Measurements from ENCODE around the gene NGFR. TPM values are rescaled to one million over a fixed set of nuclear protein-coding genes. Genes with fewer than 3 reads are reported as not detected.

The NGFR gene
- total RNA-seq, 2 donors from 2014 or later: 13.9 to 22.5 TPM

- H3K4me3 ChIP-seq: no peak overlapping the region
- peaks cover 3 to 21% of the 10 kb centered on the region in 2 donors for H3K4me1 ChIP-seq (ENCODE audit: control insufficient read depth in 1 of 2, low read depth in 2 of 2)
- no peak for DNase-seq (ENCODE audit: low spot score)
- ATAC-seq (ENCODE audit: insufficient number of reproducible peaks, low FRiP score, low read depth): no peak
- no peak overlapping the region for H3K27ac ChIP-seq
- H3K27me3 ChIP-seq (replicated peaks; ENCODE audit: insufficient read depth): no peaks in the 10 kb centered on the region
- no peak for TF ChIP-seq CTCF (IDR thresholded peaks at IDR 0.05)
- no peaks in the 10 kb centered on the region for H3K9me3 ChIP-seq
- H3K36me3 ChIP-seq: no peaks in the 10 kb centered on the region
Observed at GRCh38 chr17:49509588-49509917, 14.5 kb downstream of the NGFR start.

DNA sequence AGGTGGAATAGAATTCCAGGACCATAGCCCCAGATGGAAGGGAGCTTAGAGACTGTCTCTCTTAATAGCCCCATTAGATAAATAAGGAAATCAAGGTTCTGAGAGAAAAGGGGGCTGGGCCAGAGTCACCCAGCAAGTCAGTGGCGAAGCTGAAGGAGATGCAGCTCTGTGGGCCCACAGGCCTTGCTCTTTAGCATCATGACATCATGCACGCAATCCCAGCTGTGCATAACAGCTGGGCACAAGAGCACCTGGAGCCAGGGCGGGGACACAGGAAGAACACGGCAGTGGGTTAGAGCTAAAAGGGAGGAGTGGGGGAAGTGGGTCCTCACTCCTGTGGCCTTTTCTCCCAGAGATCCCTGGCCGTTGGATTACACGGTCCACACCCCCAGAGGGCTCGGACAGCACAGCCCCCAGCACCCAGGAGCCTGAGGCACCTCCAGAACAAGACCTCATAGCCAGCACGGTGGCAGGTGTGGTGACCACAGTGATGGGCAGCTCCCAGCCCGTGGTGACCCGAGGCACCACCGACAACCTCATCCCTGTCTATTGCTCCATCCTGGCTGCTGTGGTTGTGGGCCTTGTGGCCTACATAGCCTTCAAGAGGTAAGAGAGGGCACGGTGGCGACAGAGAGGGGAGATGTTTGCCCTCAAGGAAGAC, 15.1 kb downstream of the NGFR start:
- ATAC-seq (ENCODE audit: insufficient number of reproducible peaks, low FRiP score, low read depth): no peak
- Histone ChIP-seq H3K4me3 (no peak overlapping the region), H3K27ac (no peak overlapping the region), H3K9me3 (no peaks in the 10 kb centered on the region), H3K27me3 (replicated peaks; ENCODE audit: insufficient read depth) (no peaks in the 10 kb centered on the region), H3K36me3 (no peaks in the 10 kb centered on the region), H3K4me1 (ENCODE audit: control insufficient read depth in 1 of 2, low read depth in 2 of 2) (peaks cover 7 to 27% of the 10 kb centered on the region in 2 donors)
- TF ChIP-seq CTCF (IDR thresholded peaks at IDR 0.05): no peak
- no peak for DNase-seq (ENCODE audit: low spot score)

DNA sequence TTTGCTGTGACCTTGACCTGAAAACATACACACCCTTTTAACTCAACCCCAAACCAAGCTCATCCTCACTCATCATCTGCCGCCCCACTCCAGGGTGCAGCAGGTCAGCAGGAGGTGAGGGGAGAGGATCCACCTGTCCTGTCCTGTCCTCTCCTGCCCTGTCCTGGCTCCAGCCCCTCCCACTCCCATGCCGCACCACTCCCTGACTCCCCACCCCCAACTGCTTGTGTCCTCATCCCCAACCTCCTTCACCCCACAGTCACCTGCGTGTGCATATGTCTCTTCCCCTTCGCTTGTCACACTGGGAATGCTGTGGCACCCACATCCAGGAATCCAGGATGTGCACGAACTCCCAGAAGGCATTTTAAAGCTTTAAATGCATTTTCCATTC, 15.6 kb downstream of the NGFR start:
- Histone ChIP-seq H3K36me3 (no peaks in the 10 kb centered on the region), H3K27me3 (replicated peaks; ENCODE audit: insufficient read depth) (no peaks in the 10 kb centered on the region), H3K9me3 (no peaks in the 10 kb centered on the region), H3K4me1 (ENCODE audit: control insufficient read depth in 1 of 2, low read depth in 2 of 2) (peaks cover 10 to 32% of the 10 kb centered on the region in 2 donors), H3K4me3 (no peak overlapping the region), H3K27ac (no peak overlapping the region)
- DNase-seq (ENCODE audit: low spot score) (no peak), ATAC-seq (ENCODE audit: insufficient number of reproducible peaks, low FRiP score, low read depth) (no peak)
- TF ChIP-seq CTCF (IDR thresholded peaks at IDR 0.05): no peak

- Histone ChIP-seq H3K27ac (no peak overlapping the region), H3K36me3 (no peaks in the 10 kb centered on the region), H3K9me3 (no peaks in the 10 kb centered on the region), H3K27me3 (replicated peaks; ENCODE audit: insufficient read depth) (no peaks in the 10 kb centered on the region), H3K4me1 (ENCODE audit: control insufficient read depth in 1 of 2, low read depth in 2 of 2) (peaks cover 16 to 42% of the 10 kb centered on the region in 2 donors), H3K4me3 (no peak overlapping the region)
- ATAC-seq (ENCODE audit: insufficient number of reproducible peaks, low FRiP score, low read depth) (no peak), DNase-seq (ENCODE audit: low spot score) (no peak)
- no peak for TF ChIP-seq CTCF (IDR thresholded peaks at IDR 0.05)
Observed at GRCh38 chr17:49511810-49512209, 16.7 kb downstream of the NGFR start.

GRCh38 chr17:49512296-49513043, 17.4 kb downstream of the NGFR start:
- no peak for TF ChIP-seq CTCF (IDR thresholded peaks at IDR 0.05)
- DNase-seq (ENCODE audit: low spot score) (no peak), ATAC-seq (ENCODE audit: insufficient number of reproducible peaks, low FRiP score, low read depth) (no peak)
- H3K4me1 ChIP-seq (ENCODE audit: control insufficient read depth in 1 of 2, low read depth in 2 of 2): peaks cover 16 to 42% of the 10 kb centered on the region in 2 donors
- H3K9me3 ChIP-seq: no peaks in the 10 kb centered on the region
- no peak overlapping the region for H3K4me3 ChIP-seq
- no peaks in the 10 kb centered on the region for H3K27me3 ChIP-seq (replicated peaks; ENCODE audit: insufficient read depth)
- H3K36me3 ChIP-seq: no peaks in the 10 kb centered on the region
- H3K27ac ChIP-seq: no peak overlapping the region

Measured in thoracic aorta (tissue), 2 donors.